Measurements from ENCODE around the gene FAM43B. TPM values are rescaled to one million over a fixed set of nuclear protein-coding genes. Genes with fewer than 3 reads are reported as not detected.

Gene FAM43B
- total and polyA plus RNA-seq, 2 donors from 2014 or later, result 1.7 to 2.5 TPM

DNA sequence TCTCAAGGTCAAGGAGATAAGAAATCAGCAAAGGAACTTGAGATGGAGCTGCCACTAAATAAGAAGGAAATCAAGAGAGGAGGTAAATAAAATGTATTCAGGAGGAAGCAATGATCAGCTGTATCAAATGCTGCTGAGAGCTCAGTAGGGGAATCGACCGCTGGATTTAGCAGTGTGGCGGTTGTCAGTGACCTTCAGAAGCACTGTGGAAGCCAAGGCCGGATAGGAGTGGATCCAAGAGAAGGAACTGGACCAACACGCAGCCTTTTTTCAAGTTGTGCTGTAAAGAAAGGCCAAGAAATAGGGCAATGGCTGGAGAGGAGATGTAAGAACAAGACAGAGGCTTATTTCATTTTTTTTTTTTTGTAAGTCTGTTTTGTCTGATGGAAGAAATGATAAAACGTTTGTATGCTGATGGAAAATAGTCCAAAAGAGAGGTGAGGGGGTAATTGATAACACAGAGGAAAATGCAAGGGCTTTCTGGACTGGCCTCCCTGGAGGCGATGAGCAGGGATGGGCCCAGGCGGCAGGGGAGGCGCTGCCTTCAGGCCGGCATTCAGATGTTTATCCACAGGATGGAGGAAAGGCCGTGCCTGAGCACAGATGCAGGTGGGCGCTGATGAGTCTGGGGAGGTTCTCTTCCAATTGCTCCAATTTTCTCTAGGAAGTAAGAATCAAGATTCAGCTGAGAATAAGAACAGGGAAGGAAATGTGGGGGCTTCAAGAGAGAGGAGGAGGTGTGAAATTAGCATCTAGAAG lies 17.5 kb upstream of the FAM43B start:
- no peak for FAIRE-seq
- TF ChIP-seq, protein P1, sequence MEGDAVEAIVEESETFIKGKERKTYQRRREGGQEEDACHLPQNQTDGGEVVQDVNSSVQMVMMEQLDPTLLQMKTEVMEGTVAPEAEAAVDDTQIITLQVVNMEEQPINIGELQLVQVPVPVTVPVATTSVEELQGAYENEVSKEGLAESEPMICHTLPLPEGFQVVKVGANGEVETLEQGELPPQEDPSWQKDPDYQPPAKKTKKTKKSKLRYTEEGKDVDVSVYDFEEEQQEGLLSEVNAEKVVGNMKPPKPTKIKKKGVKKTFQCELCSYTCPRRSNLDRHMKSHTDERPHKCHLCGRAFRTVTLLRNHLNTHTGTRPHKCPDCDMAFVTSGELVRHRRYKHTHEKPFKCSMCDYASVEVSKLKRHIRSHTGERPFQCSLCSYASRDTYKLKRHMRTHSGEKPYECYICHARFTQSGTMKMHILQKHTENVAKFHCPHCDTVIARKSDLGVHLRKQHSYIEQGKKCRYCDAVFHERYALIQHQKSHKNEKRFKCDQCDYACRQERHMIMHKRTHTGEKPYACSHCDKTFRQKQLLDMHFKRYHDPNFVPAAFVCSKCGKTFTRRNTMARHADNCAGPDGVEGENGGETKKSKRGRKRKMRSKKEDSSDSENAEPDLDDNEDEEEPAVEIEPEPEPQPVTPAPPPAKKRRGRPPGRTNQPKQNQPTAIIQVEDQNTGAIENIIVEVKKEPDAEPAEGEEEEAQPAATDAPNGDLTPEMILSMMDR (IDR thresholded peaks at IDR 0.05; ENCODE audit: borderline replicate concordance, extremely low read depth, insufficient read depth), result no peak

GRCh38 chr1:20538227-20538626 lies 14.1 kb upstream of the FAM43B start:
- Histone ChIP-seq H3K4me1 (ENCODE audit: control insufficient read depth in 2 of 3, insufficient read depth in 2 of 3, low read depth in 1 of 3, low read length in 3 of 3) (peaks cover 0 to 4% (median 0%) of the 10 kb centered on the region in 3 donors), H3K9ac (ENCODE audit: low read length in 3 of 3) (no peak overlapping the region), H3K36me3 (ENCODE audit: control insufficient read depth in 2 of 3, insufficient read depth in 3 of 3, low read length in 3 of 3) (no peaks in the 10 kb centered on the region), H3K9me3 (ENCODE audit: control insufficient read depth in 2 of 3, insufficient read depth in 1 of 3, low read length in 3 of 3) (no peaks in the 10 kb centered on the region), H3K27me3 (ENCODE audit: control insufficient read depth, insufficient read depth, low read length) (no peaks in the 10 kb centered on the region), H3K27ac (ENCODE audit: low read depth in 2 of 2, low read length in 2 of 2) (no peak overlapping the region), H3K4me3 (ENCODE audit: low read length in 3 of 3) (no peak overlapping the region)
- TF ChIP-seq, protein P1 (IDR thresholded peaks at IDR 0.05; ENCODE audit: borderline replicate concordance, extremely low read depth, insufficient read depth), result no peak
- intact Hi-C loops (cut with DNase I), result no loop called here
- DNase-seq, result no peak
- FAIRE-seq, result no peak

More for the DNA sequence above, 17.5 kb upstream of the FAM43B start:
- no peaks in the 10 kb centered on the region for H3K36me3 ChIP-seq (ENCODE audit: control insufficient read depth in 2 of 3, insufficient read depth in 3 of 3, low read length in 3 of 3)
- no peaks in the 10 kb centered on the region for H3K9me3 ChIP-seq (ENCODE audit: control insufficient read depth in 2 of 3, insufficient read depth in 1 of 3, low read length in 3 of 3)
- no peak overlapping the region for H3K4me3 ChIP-seq (ENCODE audit: low read length in 3 of 3)
- no peaks in the 10 kb centered on the region for H3K27me3 ChIP-seq (ENCODE audit: control insufficient read depth, insufficient read depth, low read length)
- peaks cover 0 to 4% (median 0%) of the 10 kb centered on the region in 3 donors for H3K4me1 ChIP-seq (ENCODE audit: control insufficient read depth in 2 of 3, insufficient read depth in 2 of 3, low read depth in 1 of 3, low read length in 3 of 3)
- no peak overlapping the region for H3K9ac ChIP-seq (ENCODE audit: low read length in 3 of 3)
- no peak overlapping the region for H3K27ac ChIP-seq (ENCODE audit: low read depth in 2 of 2, low read length in 2 of 2)
- intact Hi-C loops (cut with DNase I), result no loop called here
- DNase-seq, result no peak

DNA sequence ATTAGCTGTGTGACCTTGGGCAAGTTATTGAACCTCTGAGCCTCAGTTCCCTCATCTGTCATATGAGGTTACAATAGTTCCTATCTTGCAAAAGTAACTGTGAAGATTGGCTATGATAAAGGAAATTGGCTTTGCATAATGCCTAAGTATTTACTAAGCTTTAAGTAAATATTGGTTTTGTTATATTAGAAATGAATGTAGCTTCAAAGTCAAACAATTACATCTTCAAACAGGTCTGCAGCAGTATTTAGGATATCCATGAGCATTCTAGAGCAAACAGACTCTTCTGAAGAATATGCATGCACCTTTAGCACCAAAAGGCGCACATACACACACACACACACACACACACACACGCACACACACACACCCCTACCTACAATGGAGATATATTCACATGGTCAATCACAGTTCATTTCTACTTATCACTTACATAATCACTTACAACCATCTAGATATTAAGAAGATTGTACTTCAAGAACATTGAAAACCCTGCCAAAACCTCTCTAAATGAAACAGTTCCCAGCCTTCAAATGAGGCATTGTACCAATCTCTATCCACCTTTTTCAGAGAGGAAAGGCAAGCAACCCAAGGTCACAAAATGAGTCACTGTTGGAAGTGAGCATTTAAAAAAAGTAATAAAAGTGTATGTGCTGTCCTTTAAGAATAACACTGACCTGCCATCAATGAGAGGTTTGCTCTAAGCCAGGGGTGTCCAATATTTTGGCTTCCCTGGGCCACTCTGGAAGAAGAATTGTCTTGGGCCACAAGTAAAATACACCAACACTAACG lies 13.4 kb upstream of the FAM43B start:
- Histone ChIP-seq H3K36me3 (ENCODE audit: control insufficient read depth in 2 of 3, insufficient read depth in 3 of 3, low read length in 3 of 3) (no peaks in the 10 kb centered on the region), H3K27ac (ENCODE audit: low read depth in 2 of 2, low read length in 2 of 2) (no peak overlapping the region), H3K4me3 (ENCODE audit: low read length in 3 of 3) (no peak overlapping the region), H3K9me3 (ENCODE audit: control insufficient read depth in 2 of 3, insufficient read depth in 1 of 3, low read length in 3 of 3) (no peaks in the 10 kb centered on the region), H3K4me1 (ENCODE audit: control insufficient read depth in 2 of 3, insufficient read depth in 2 of 3, low read depth in 1 of 3, low read length in 3 of 3) (peaks cover 0 to under 1% (median 0%) of the 10 kb centered on the region in 3 donors), H3K27me3 (ENCODE audit: control insufficient read depth, insufficient read depth, low read length) (no peaks in the 10 kb centered on the region), H3K9ac (ENCODE audit: low read length in 3 of 3) (no peak overlapping the region)
- FAIRE-seq (no peak), DNase-seq (no peak)
- TF ChIP-seq, protein P1 (IDR thresholded peaks at IDR 0.05; ENCODE audit: borderline replicate concordance, extremely low read depth, insufficient read depth), result no peak
- intact Hi-C loops (cut with DNase I), result no loop called here
